Spleen (tissue), 7 donors: ENCODE results near the gene USP6NL.

Source experiments
- CTCF ChIP-seq, 11 experiments: fragments of 200-600 bp in 7 of 11; fragments of 450-650 bp in 4 of 11; sonication (generic) in 4 of 11; IDR thresholded peaks in 8 of 11; conservative IDR thresholded peaks in 3 of 11; 1 replicate in 7 of 11; 2 replicates in 4 of 11; pipeline versions ENCODE4 v1.4.0 to v1.8.0; 2016 to 2021; ENCODE audit warnings: antibody characterized with exemption in 11 of 11, inconsistent platforms in 4 of 11, mild to moderate bottlenecking in 1 of 11
- POLR2A ChIP-seq, 3 donors: fragments of 450-650 bp; IDR thresholded peaks; one replicate each; pipeline ENCODE4 v1.5.1; 2017; ENCODE audit warnings: antibody characterized with exemption in 3 of 3, mild to moderate bottlenecking in 1 of 3
- POLR2AphosphoS5 ChIP-seq, 3 donors: sonication (generic); formaldehyde crosslinking; IDR thresholded peaks; one replicate each; pipeline ENCODE4 v1.5.1; 2017; ENCODE audit warnings: antibody characterized with exemption in 3 of 3
- donor health status: DM: no; HTN: no; CAD: no; lungs with moderate emphysema.
- donor health status: DM: no; HTN: no; CAD: no.
- donor health status: DM: no; HTN: no; CAD: no.

- TF ChIP-seq CTCF (IDR thresholded peaks at IDR 0.05 in 8 of 11, conservative IDR thresholded peaks at IDR 0.05 in 3 of 11): no peak
- no peak for TF ChIP-seq POLR2A (IDR thresholded peaks at IDR 0.05)
- TF ChIP-seq POLR2AphosphoS5 (IDR thresholded peaks at IDR 0.05): no peak
These were observed 63.2 kb downstream of the USP6NL start for GRCh38 chr10:11548065-11548767.
